ENCODE measurements around the gene RECQL5. TPM values are rescaled to one million over a fixed set of nuclear protein-coding genes. Genes with fewer than 3 reads are reported as not detected.

Gene RECQL5
- total RNA-seq, 1 experiment from 2014 or later, result 40.0 TPM

- Histone ChIP-seq H3K9ac (ENCODE audit: extremely low read depth, insufficient read length, low read length) (no peak overlapping the region), H3K9me3 (ENCODE audit: control insufficient read depth, low read depth, low read length) (no peaks in the 10 kb centered on the region), H4K91ac (ENCODE audit: insufficient read length, low read depth, low read length) (no peak overlapping the region), H2BK20ac (ENCODE audit: low read depth, low read length, poor library complexity, severe bottlenecking) (no peak overlapping the region), H3K23me2 (ENCODE audit: insufficient read length, low read depth, low read length, poor library complexity, severe bottlenecking) (no peaks in the 10 kb centered on the region), H4K20me1 (ENCODE audit: control insufficient read depth, insufficient read depth, insufficient read length) (no peaks in the 10 kb centered on the region), H2BK12ac (ENCODE audit: insufficient read length, low read depth, low read length) (no peak overlapping the region), H4K5ac (ENCODE audit: insufficient read length, low read depth, low read length) (no peak overlapping the region), H3K79me1 (ENCODE audit: insufficient read depth, low read depth, low read length, poor library complexity, severe bottlenecking) (no peaks in the 10 kb centered on the region), H3K27me3 (ENCODE audit: insufficient read depth, low read length) (no peaks in the 10 kb centered on the region), H3K4me2 (ENCODE audit: insufficient read depth, insufficient read length, low read length) (no peak overlapping the region), H2AK5ac (ENCODE audit: insufficient read length, low read length) (no peak overlapping the region), H2BK120ac (ENCODE audit: low read depth, low read length, poor library complexity, severe bottlenecking) (no peak overlapping the region), H2AFZ (ENCODE audit: low read length) (no peak overlapping the region), H3K14ac (ENCODE audit: insufficient read depth, low read length) (no peak overlapping the region; the same call in 1 of the 2 replicates), H3K18ac (ENCODE audit: insufficient read length, low read depth, low read length) (no peak overlapping the region), H3K27ac (ENCODE audit: insufficient read length, low read depth, low read length) (no peak overlapping the region), H2BK5ac (ENCODE audit: insufficient read length, low read length) (no peak overlapping the region), H3K4me1 (ENCODE audit: insufficient read depth, low read length) (no peaks in the 10 kb centered on the region; the same call in 1 of the 2 replicates), H3K79me2 (ENCODE audit: insufficient read depth, low read length) (no peaks in the 10 kb centered on the region), H3K23ac (ENCODE audit: insufficient read length, low read depth, low read length) (no peak overlapping the region), H3K4ac (ENCODE audit: low read depth, low read length) (no peak overlapping the region), H4K8ac (replicated peaks; ENCODE audit: insufficient read length, low read depth, low read length) (no peak overlapping the region), H3T11ph (ENCODE audit: low read length) (no peak overlapping the region), H2BK15ac (ENCODE audit: low read depth, low read length) (no peak overlapping the region), H3K56ac (ENCODE audit: insufficient read length, low read depth, low read length) (no peak overlapping the region)
- no peaks in the 10 kb centered on the region for H3K27me3 Mint-ChIP-seq (ENCODE audit: low read depth)
- WGBS (ENCODE audit: extremely low coverage, insufficient read length, low lambda C conversion rate), result no CpG with 5 or more reads among the region's 9 CpGs
- DNase-seq, result no peak
- H3K4me3 Mint-ChIP-seq, result no peak overlapping the region
- TF ChIP-seq, protein P1, sequence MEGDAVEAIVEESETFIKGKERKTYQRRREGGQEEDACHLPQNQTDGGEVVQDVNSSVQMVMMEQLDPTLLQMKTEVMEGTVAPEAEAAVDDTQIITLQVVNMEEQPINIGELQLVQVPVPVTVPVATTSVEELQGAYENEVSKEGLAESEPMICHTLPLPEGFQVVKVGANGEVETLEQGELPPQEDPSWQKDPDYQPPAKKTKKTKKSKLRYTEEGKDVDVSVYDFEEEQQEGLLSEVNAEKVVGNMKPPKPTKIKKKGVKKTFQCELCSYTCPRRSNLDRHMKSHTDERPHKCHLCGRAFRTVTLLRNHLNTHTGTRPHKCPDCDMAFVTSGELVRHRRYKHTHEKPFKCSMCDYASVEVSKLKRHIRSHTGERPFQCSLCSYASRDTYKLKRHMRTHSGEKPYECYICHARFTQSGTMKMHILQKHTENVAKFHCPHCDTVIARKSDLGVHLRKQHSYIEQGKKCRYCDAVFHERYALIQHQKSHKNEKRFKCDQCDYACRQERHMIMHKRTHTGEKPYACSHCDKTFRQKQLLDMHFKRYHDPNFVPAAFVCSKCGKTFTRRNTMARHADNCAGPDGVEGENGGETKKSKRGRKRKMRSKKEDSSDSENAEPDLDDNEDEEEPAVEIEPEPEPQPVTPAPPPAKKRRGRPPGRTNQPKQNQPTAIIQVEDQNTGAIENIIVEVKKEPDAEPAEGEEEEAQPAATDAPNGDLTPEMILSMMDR (conservative IDR thresholded peaks at IDR 0.05), result no peak
- no peaks in the 10 kb centered on the region for H3K9me3 Mint-ChIP-seq
- no peak overlapping the region for H3K27ac Mint-ChIP-seq
- H3K36me3 Mint-ChIP-seq (ENCODE audit: insufficient read depth in 1 of 3, low read depth in 3 of 3), result peaks cover 0 to 4% (median 0%) of the 10 kb centered on the region in 3 experiments; a peak in 1 of 7 replicates
- peaks cover 16 to 24% of the 10 kb centered on the region in 2 experiments for H3K4me1 Mint-ChIP-seq
Measured at GRCh38 chr17:75634376-75634740, 32.6 kb downstream of the RECQL5 start.

All from H9 (cell line).